GM19193 (cell line): ENCODE results near the gene ANAPC16.

Source experiments
- POLR2A ChIP-seq: IDR thresholded peaks from 4 replicates; pipeline ENCODE4 v1.6.1; 2011; ENCODE audit not compliant: insufficient read depth, insufficient read length; ENCODE audit errors: extremely low read depth

The ANAPC16 gene

DNA sequence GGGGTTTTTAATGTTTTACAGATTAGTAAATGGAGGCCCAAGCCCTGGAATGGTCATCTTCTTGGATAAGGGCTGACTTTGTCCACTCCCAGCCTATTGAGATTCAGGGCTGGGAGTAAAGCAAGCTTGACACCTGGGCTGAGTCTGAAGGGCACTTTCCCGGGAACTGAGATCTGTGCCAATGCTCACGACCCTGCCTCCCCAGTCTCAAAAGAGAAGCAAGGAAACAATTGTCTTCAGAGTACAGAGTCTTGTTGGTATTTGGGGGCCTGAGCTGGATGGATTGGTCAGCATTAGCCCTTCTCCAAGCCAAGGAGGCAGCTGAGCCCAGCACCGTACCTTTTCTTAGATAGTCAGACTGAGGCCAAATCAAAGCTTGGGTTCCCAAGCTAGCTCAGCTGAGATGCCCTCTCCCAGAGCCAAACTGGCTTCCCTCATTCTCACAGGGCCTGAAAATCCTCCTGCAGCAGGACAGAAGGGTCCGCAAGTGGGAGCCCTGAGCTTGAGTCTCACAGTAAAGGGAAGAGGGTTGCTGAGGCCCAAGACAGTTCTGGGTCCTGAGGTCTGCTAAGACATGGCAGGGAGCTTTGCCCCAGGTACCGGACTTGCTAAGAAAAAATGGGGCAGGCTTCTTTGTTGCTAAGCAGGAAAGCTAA, 61.7 kb downstream of the ANAPC16 start:
- no peak for TF ChIP-seq POLR2A

DNA sequence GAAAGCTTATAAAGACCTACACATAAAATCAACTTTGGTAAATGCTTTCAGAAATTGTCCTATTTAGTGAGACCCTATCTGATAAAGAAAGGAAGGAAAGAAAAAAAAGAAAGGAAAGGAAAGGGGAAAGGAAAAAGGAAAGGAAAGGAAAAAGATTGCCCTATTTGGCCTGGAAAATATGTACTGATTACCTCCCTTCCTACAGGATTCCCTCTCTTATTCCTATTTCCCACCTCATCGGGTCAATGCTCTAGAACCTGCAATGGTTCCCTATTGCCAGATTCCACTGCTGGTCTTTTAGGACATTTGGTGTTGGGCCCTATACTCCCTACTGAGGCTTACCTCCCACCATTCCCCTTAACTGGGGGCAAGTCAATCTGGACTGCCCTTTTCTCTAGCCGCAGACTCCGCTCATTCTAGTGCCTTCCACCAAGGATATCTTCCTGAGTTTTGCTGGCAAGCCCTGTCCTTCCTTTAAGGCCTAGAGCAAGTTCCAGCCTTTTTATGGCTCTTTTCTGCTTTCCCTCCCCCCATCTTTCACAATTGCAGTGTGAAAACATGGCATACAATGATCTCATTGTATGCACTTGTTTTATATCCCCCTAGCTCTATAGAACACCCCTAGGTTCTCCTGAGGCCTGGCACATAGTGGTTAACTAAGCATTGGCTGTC, 62.3 kb downstream of the ANAPC16 start:
- no peak for TF ChIP-seq POLR2A

DNA sequence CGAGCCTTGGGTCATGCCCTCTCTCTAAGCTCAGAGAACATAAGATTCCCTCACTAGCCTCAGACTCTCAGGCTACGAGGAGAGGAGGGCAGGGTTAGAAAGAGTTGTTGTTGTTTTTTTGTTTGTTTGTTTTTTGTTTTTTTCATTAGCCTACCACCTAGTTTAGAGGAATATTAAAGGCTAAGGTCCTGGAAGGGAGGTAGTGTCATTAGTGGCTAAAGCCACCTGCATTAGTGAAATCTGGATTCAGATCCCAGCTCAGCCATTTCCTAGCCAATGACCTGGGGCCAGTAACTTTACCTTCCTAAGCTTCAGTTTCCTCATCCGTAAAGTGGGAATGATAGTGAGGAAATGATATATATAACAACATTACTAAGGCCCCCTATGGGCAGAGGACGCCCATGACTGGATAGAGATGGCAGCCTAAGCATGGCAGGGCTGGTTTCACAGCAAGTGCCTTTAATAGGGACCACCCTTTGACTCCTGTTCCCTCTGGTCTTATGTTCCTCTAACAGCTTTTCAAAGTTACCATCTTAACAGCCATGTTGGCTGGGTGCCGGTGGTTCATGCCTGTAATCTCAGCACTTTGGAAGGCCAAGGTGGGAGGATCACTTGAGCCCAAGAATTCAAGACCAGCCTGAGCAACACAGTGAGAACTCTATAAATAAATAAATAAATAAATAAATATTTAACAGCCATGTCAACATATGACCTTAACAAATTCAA, 63.0 kb downstream of the ANAPC16 start:
- TF ChIP-seq POLR2A: no peak

DNA sequence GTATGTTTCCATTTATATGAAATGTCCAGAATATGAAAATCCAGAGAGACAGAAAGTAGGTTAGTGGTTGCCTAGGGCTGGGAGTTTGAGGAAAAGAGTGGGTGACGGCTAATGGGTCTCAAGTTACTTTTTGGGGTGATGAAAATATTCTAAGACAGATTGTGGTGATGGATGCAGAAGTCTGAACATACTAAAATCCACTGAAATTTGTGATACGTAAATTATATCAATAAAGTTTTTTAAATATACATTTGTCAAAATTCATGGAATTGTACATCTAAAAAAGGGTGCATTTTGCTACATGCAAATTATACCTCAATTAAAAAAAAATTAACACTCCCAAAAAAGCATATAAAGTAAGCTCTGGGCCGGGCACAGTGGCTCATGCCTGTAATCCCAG, 67.3 kb downstream of the ANAPC16 start:
- no peak for TF ChIP-seq POLR2A
